GM12865 (cell line): ENCODE results near the gene MYO18A.
"Not testable (repeated sequence)": the region's sequence is repeated elsewhere in the genome, so short reads cannot be mapped to it uniquely, and the experiment has no call there.

ENCODE experiments used
- DNase-seq: peaks from one replicate; pipeline ENCODE4 v3.0.0; 2010; ENCODE audit warnings: low read depth
- H3K4me3 ChIP-seq: 2 replicates; pipeline ENCODE4 v1.5.1; 2011; ENCODE audit warnings: mild to moderate bottlenecking, low read depth, low read length, control low read depth
- TF ChIP-seq, protein P1 (sequence below): IDR thresholded peaks from 2 replicates; pipeline ENCODE4 v1.5.1; 2011; ENCODE audit warnings: low read length, control low read depth, low read depth, inconsistent platforms; ENCODE audit not compliant: insufficient read depth; ENCODE audit errors: missing control alignments

The MYO18A gene

DNA sequence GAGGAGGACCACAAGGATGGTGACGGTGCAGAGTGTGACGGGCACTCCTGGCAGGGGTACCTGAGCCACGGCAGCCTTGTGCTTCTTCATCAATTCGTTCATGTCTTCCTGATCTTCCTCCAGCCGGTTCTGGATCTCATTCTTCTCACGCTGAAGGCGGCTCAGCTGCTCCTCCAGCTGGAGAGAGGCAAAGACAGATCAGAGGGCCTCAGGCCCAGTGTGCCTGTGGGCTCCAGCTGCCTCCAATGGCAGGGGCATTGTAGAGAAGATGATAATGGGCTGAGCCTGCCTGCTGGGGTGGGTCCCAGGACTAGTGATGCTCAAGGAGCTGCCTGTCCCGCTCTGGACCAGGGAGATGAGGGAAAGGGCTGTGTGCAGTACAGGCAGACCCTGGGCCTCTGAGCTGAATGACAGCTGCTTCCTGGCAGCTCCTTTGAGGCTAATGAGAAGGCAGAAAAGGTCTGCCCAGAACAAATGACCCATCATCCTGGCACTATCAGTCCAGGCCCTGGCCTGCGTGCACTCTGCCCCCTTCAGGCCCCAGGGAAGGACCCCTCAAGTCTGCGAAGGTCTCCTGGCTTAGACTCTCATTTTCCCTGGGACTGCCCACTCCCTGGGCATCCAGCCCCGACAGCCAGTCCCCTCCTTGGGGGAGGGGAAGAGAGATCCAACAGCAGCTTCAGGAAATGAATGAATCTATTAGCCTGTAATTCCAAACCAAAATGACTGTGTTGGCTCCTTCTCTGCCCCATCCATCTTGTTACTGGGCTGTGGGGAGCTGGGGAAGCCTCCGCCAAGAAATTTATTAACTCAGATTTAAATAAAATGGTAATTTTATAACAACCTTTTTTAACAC is 89.2 kb downstream of the MYO18A start:
- no peak overlapping the region for H3K4me3 ChIP-seq
- no peak for DNase-seq
- TF ChIP-seq, protein P1, sequence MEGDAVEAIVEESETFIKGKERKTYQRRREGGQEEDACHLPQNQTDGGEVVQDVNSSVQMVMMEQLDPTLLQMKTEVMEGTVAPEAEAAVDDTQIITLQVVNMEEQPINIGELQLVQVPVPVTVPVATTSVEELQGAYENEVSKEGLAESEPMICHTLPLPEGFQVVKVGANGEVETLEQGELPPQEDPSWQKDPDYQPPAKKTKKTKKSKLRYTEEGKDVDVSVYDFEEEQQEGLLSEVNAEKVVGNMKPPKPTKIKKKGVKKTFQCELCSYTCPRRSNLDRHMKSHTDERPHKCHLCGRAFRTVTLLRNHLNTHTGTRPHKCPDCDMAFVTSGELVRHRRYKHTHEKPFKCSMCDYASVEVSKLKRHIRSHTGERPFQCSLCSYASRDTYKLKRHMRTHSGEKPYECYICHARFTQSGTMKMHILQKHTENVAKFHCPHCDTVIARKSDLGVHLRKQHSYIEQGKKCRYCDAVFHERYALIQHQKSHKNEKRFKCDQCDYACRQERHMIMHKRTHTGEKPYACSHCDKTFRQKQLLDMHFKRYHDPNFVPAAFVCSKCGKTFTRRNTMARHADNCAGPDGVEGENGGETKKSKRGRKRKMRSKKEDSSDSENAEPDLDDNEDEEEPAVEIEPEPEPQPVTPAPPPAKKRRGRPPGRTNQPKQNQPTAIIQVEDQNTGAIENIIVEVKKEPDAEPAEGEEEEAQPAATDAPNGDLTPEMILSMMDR = no peak

DNA sequence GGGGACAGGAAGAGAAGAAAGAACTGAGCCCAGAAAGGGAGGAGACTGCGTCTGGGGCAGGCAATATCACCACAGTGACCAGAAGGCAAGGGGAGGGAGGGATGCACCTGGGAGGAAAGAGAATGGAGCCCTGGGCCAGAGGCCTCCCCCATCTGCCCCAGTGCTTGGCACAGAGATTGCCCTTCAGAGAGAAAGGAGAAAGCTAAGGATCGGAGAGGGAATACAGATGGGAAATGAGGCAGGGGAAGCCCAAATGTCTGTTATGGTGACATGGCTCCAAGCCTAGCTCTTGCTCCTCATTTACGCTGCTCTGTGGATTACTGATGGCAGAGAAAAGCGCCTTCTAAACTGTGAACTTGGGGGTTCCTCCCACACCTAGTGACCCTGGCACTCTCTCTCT is 90.1 kb downstream of the MYO18A start:
- no peak overlapping the region for H3K4me3 ChIP-seq

DNA sequence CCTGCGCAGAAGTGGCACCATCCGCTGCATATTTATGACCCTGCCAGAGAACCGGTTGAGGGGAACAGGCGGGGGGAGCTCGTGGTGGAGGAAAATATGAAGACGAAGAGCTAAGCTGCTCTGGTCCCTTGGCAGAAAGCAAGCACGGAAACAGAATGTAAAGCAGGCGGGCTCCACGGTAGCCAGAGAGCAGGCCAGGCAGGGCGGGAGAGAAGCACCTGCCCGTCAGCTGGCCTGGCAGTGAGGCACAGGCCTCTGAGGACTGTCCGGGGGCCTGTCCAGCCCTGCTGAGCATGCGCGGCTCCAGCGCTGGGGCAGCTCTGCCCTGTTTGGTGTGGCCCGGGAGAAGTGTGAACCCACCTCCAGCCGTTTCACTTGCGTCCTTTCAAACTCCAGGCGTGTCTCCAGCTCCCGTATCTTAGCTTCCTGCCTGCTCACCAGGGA is 90.6 kb downstream of the MYO18A start:
- TF ChIP-seq, protein P1 = no peak
- DNase-seq = no peak
- H3K4me3 ChIP-seq = no peak overlapping the region

More for the DNA sequence above, 90.1 kb downstream of the MYO18A start:
- TF ChIP-seq, protein P1 = no peak
- no peak for DNase-seq

DNA sequence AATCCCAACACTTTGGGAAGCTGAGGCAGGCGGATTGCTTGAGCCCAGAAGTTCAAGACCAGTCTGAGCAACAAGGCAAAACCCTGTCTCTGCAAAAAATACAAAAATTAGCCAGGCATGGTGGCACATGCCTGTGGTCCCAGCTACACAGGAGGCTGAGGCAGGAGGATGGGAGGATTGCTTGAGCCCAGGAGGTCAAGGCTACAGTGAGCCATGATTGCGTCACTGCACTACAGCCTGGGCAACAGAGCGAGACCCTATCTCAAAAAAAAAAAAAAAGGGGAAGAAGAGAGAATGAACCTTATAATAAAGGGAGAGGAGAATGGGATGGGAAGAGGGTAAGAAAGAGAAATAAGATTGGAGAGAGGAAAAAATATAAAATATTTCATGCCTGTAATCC is 91.4 kb downstream of the MYO18A start:
- not testable (repeated sequence) for H3K4me3 ChIP-seq, DNase-seq

DNA sequence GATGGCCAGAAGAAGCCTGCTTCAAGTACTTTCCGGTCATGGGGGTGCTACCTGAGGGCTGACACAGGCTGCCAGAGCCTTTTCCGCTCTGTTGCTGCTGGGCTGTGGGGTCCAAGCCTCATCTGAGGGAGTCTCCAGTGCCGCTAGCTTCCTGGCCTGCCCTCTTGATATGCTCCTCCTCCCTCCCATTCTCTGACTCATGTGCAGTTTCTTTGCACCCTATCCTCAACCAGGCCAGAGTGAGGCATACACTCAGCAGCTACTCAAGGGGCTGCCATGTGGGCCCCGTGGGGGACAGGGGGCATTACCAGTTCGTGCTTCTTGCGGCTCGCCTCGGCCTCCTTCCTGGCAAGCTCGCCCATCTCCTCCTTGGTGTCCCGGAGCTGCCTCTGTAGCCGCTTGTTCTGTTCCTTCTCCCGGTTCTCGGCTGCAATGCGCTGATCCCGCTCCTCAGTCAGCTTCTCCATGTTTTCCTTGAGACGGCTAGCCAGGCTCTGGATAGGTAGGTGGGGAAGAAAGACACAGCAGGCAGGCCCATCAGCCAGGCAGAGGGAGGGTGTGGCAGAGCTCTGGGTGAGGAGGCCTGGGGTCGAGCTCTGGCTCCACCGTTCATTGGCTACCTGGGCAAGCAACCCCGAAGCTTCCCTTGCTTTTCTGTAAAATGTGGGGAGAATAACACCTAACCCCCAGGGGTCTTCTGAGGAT is 93.4 kb downstream of the MYO18A start:
- TF ChIP-seq, protein P1 = no peak
- H3K4me3 ChIP-seq = no peak overlapping the region
- DNase-seq = no peak

DNA sequence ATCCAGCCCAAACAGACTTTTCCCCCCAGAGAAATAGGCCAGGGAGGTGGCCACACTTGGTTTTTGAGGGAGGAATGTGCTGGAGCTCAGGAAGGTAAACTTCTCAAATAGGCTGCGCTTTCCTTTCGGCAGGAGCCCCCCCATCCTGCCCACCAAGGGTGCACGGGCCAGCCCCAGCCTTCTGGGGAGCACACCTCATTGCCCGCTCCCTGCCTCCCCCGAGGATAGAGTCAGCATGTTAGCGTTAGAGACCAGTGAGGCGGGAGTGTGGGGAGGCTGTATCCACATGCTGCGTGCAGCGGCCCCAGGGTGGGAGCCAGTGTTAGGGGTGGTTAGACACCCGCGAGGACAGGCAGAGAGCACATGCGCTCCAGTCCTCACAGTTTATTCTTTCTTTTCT is 95.0 kb downstream of the MYO18A start:
- no peak for DNase-seq
- TF ChIP-seq, protein P1 = no peak

DNA sequence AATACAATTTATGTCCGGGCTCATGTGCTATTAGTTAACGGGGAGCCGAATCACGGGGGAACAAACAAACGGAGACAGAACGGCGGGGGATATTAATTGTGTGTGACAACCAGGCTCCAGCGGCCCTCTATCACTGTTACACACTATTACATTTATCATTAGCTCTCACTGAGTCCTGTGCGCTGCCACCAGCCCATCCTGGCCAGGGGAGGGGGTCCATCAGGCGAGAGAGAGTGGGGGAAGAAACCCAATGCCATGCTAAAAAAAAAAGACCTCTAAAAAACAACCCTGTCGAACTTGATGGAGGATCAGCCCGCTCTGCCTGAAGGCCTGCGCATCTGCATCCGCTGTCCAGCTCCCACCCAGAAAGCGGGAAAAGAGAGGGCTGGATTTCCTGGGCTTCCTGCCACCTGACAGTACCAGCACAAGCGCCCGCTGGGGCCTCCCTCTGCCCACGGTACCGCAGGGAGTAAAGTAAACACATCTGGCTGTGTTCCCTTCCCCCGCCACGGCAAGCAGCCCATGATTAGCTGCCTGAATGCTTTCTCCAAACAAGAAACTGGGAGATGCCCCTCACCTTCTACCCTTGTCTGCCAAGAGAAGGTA is 95.6 kb downstream of the MYO18A start:
- TF ChIP-seq, protein P1 = no peak
- H3K4me3 ChIP-seq = no peak overlapping the region
- DNase-seq = no peak

More for the DNA sequence above, 95.0 kb downstream of the MYO18A start:
- H3K4me3 ChIP-seq = no peak overlapping the region
